Bronchial epithelial cell (primary cell): Measurements from ENCODE around the gene BPTF. TPM values are rescaled to one million over a fixed set of nuclear protein-coding genes. Genes with fewer than 3 reads are reported as not detected.
"Not testable (repeated sequence)": the region's sequence is repeated elsewhere in the genome, so short reads cannot be mapped to it uniquely, and the experiment has no call there.

Experiments
- DNase-seq: peaks from one replicate; pipeline ENCODE4 v3.0.0-alpha.2; 2010; ENCODE audit warnings: low read depth
- FAIRE-seq: peaks from 2 replicates; lab custom pipeline; 2011; peaks lifted over from hg19 to GRCh38; lab: Jason Lieb, UNC
- H3K27me3 ChIP-seq: 2 replicates; pipeline ENCODE4 v1.5.1; 2011; ENCODE audit warnings: low read length; ENCODE audit not compliant: control insufficient read depth, insufficient read depth
- H3K36me3 ChIP-seq: 2 replicates; pipeline ENCODE4 v1.5.1; 2011; ENCODE audit warnings: low read length; ENCODE audit not compliant: control insufficient read depth, insufficient read depth
- H3K4me3 ChIP-seq: 2 replicates; pipeline ENCODE4 v1.5.1; 2011; ENCODE audit warnings: mild to moderate bottlenecking, low read depth, low read length, control low read depth
- total RNA-seq: library from RNA; depleted of rRNA; stranded (reverse); fragments of >200 nt; gene quantifications from 2 replicates; pipeline ENCODE4 v1.2.1, GENCODE V29; 2014
- TF ChIP-seq, protein P1 (sequence below): IDR thresholded peaks from 2 replicates; pipeline ENCODE4 v1.5.1; 2011; ENCODE audit warnings: mild to moderate bottlenecking, moderate library complexity, low read length, control low read depth, inconsistent platforms; ENCODE audit not compliant: insufficient read depth, severe bottlenecking

BPTF gene
- total RNA-seq, 1 donor from 2014 or later = 18.7 TPM

DNA sequence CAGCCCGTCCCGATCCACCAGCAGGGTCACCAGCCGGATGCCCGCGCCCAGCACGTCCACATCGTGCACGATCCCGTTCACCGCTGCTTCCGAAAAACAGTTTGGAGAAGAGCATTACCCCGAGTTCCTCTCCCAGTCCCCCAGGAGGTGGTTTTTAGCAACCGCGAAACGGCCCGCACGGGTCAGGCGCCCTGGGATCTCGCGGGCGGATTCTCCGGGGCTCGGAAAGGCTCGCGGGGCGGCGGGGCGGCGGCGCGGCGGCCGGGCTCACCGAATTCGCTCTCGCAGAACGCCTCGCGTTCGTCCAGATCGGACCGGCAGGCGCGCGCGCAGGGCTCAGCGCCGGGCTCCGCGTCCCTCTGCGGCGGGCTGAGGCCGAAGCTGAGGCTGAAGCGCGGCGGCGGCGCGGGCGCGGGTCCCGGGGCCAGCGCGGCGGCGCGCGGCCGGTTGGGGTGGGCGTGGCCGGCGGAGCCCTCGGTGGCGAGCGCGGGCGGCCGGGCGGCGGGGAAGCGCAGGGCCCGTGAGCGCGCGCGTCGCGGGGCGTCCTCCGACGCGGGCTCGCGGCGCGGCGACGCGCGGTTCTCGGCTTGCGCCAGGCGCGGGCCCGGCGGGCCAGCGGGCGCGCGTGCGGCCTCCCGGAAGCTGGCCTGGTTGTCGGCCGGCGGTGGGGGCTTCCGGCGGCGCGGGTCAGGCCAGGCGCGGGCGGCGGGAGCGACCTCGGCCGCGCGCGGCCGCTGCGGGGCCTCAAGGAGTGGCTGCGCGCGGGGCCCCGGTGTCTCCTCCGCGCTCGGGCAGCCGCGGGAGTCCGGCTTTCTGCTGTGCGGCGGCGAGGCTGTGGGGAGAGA, 168.1 kb downstream of the BPTF start:
- peak; percentile 57 for DNase-seq
- TF ChIP-seq, protein P1, sequence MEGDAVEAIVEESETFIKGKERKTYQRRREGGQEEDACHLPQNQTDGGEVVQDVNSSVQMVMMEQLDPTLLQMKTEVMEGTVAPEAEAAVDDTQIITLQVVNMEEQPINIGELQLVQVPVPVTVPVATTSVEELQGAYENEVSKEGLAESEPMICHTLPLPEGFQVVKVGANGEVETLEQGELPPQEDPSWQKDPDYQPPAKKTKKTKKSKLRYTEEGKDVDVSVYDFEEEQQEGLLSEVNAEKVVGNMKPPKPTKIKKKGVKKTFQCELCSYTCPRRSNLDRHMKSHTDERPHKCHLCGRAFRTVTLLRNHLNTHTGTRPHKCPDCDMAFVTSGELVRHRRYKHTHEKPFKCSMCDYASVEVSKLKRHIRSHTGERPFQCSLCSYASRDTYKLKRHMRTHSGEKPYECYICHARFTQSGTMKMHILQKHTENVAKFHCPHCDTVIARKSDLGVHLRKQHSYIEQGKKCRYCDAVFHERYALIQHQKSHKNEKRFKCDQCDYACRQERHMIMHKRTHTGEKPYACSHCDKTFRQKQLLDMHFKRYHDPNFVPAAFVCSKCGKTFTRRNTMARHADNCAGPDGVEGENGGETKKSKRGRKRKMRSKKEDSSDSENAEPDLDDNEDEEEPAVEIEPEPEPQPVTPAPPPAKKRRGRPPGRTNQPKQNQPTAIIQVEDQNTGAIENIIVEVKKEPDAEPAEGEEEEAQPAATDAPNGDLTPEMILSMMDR = peak; percentile 6
- Histone ChIP-seq H3K27me3 (no peaks in the 10 kb centered on the region), H3K36me3 (no peaks in the 10 kb centered on the region), H3K4me3 (peak overlapping the region; percentile 82)
- FAIRE-seq = no peak

DNA sequence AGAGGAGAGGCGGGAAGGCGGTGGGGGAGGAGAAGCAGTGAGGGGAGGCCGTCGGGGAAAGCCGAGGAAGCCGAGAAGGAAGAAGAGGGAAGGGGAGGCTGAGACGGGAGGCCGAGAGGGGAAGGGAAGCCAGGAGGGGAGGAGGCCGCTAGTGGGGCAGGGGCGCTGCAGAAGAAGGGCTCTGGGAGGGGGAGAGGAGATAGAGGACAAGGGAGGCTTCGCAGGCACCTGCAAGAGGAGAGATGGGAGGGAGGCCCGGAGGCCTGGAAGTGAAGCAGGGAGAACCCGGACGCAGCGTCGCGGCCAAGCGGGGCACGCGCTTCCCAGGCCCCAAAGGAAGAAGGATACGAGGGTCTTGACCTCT, 168.7 kb downstream of the BPTF start:
- TF ChIP-seq, protein P1 = no peak
- no peaks in the 10 kb centered on the region for H3K36me3 ChIP-seq
- FAIRE-seq (no peak), DNase-seq (no peak)
- H3K27me3 ChIP-seq = no peaks in the 10 kb centered on the region
- H3K4me3 ChIP-seq = peak overlapping the region; percentile 82

DNA sequence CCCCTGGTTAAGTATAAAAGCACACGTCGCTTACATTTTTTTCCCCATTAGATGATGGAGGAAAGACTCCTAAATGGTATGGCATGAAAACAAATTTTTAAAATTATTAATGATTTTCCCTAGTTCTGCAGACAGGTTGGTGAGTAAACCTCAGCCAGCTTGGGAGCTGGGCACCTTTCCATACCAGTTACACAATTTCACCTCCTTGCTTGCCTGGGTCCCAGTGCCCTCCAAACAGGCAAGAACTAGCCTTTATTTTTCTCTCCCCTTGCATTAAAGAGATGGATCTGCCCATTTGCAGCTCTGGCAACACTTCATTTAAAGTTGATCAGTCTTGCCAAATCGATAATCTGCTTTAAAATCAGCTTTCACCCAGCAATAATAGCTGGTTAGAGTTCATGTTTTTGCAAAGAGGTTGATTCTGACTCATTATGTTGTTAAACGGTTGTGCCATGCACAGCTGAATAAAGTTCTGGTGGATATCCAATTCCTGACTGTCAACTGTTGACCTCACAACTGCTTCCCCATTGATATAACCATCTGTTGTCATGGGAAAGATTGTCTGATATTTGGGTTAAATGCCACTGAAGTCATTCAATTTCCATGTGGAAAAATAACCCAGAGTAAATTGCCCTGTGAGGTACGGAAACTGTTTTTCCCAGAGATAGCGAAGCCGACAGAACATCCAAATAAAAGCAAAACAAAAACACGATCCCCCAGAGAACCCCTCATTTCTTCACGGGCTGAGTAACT, 169.7 kb downstream of the BPTF start:
- Histone ChIP-seq H3K27me3 (no peaks in the 10 kb centered on the region), H3K4me3 (peak overlapping the region; percentile 37), H3K36me3 (no peaks in the 10 kb centered on the region)
- TF ChIP-seq, protein P1 = no peak
- no peak for FAIRE-seq
- DNase-seq = peak; percentile 80

DNA sequence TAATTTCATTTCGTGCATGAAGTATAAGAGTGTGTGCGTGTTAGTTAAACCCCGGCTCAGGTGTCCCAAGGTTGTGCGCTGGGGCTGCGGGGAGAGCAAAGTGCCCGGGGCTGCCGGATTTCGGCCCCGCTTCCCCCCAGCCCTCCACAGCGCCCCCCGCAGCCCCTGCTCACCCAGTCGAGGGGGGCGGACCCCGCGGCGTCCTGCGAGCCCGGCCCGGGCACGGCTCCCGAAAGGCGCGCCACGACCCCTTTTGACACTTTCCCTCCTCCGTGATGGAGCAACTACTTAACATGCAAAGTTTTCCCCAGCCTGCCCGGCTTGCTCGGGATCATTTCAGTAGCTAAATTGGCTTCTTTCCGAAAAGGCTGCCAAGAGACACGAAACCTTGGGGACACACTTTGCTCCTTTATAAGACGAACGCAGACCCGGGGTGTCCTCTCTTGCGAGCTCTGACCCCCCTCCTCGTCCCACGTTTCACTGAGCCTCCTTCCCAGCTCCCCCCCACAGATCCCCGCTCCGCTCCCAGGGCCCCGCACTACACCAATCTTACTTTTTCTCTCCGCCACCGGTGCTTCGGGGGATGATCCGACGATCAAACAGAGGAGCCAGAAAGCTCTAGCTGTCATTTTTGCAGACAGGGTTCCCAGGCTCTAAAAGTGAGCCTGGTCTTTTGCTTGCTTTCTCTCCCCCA, 170.4 kb downstream of the BPTF start:
- DNase-seq (no peak), FAIRE-seq (no peak)
- TF ChIP-seq, protein P1 = no peak

DNA sequence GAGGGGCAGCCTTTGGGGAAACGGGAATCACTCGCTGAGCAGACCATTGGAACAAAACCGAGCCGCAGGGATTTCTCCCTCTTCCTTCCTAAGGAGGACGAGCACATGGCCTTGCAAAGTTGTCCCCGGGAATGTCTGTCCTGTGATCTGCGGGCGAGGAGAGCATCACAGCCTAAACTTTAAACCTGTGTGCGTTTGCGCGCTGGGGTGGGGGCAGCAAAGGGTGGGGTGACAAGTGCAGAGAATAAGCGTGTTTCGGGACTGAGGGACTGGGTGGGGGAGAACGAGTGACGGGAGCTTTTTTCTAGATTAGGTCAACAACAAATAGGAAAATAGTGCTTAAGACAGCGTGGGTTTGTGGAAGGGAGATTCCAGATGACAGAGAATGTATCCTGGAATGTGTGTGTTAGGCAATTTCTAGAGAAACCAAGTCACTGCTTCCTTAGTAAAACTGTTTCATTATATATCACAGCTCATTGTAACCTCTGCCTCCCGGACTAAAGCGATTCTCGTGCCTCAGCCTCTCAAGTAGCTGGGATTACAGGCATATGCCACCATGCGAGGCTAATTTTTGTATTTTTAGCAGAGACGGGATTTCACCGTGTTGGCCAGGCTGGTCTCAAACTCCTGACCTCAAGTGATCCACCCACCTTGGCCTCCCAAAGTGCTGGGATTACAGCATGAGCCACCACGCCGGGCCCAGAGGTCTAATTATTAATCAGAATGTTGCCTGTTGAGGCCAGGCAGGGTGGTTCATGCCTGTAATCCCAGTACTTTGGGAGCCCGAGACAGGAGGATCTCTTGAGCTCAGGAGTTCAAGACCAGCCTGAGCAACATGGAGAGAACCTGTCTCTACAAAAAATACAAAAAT, 171.2 kb downstream of the BPTF start, which contains the start of gene C17orf58:
C17orf58 (minus strand) TSS at position 169 of the 871 bp plus-strand sequence. CDS start 271 bp downstream, outside the sequence.
- peak within 1 kb of the TSS; percentile 37 for H3K4me3 ChIP-seq
- not testable (repeated sequence) for H3K36me3 ChIP-seq, H3K27me3 ChIP-seq, FAIRE-seq
- DNase-seq = peak; percentile 64

More for the DNA sequence above, 170.4 kb downstream of the BPTF start:
- no peaks in the 10 kb centered on the region for H3K36me3 ChIP-seq
- H3K4me3 ChIP-seq = peak overlapping the region; percentile 37
- H3K27me3 ChIP-seq = no peaks in the 10 kb centered on the region
